Right hindlimb (tissue), 1 donor: ENCODE data around the gene KIF27.
A peak's percentile ranks its signal among the peaks of the same experiment; 100 is the strongest.
"Not testable (repeated sequence)": the region's sequence is repeated elsewhere in the genome, so short reads cannot be mapped to it uniquely, and the experiment has no call there.

Experiments used
- DNase-seq: peaks from one replicate; pipeline ENCODE4 v3.0.0-alpha.2; 2018

Gene KIF27, protein sequence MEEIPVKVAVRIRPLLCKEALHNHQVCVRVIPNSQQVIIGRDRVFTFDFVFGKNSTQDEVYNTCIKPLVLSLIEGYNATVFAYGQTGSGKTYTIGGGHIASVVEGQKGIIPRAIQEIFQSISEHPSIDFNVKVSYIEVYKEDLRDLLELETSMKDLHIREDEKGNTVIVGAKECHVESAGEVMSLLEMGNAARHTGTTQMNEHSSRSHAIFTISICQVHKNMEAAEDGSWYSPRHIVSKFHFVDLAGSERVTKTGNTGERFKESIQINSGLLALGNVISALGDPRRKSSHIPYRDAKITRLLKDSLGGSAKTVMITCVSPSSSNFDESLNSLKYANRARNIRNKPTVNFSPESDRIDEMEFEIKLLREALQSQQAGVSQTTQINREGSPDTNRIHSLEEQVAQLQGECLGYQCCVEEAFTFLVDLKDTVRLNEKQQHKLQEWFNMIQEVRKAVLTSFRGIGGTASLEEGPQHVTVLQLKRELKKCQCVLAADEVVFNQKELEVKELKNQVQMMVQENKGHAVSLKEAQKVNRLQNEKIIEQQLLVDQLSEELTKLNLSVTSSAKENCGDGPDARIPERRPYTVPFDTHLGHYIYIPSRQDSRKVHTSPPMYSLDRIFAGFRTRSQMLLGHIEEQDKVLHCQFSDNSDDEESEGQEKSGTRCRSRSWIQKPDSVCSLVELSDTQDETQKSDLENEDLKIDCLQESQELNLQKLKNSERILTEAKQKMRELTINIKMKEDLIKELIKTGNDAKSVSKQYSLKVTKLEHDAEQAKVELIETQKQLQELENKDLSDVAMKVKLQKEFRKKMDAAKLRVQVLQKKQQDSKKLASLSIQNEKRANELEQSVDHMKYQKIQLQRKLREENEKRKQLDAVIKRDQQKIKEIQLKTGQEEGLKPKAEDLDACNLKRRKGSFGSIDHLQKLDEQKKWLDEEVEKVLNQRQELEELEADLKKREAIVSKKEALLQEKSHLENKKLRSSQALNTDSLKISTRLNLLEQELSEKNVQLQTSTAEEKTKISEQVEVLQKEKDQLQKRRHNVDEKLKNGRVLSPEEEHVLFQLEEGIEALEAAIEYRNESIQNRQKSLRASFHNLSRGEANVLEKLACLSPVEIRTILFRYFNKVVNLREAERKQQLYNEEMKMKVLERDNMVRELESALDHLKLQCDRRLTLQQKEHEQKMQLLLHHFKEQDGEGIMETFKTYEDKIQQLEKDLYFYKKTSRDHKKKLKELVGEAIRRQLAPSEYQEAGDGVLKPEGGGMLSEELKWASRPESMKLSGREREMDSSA (N-terminal part only)

DNA sequence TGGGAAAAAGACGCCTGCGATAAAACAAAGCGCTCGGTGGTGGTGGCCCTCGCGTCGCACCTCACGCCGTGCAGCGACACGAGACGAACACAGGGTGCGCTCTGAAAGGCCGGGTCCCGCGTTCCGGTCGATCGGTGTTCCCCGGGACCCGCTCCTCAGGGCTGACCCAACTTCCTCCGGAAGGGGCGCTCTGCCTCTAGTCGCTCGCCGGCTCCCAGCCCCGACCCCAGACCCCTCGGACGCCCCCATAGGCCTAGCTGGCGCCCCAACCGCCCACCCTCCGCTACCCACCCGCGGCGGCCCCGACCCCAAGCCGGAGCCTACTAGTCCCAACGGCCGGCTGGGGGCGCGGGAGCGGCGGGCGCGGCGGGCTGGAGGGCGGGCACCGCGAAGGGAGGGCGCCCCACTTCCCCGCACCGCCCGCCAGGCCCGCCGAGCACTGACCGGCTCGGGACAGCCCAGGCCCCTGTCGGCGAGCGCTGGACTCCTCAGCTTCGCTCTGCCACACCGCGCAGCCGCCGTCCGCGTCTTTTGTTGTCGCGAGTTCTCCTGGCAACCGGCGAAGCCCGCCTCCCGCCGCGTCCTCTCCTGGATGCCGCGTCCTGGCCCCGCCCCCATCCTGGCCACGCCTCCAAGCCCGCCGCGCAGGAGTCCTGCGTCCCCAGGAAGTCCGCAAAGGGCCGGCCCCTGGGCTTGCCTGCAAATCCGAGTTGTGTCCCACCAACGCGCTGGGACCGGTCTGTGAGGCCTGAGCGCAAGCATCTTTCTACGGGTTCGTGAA lies at the start of gene KIF27:
Gene KIF27 (minus strand): TSS at position 506 of the 781 bp plus-strand sequence. CDS start 5,841 bp downstream, outside the sequence.
- peak; percentile 99 for DNase-seq

DNA sequence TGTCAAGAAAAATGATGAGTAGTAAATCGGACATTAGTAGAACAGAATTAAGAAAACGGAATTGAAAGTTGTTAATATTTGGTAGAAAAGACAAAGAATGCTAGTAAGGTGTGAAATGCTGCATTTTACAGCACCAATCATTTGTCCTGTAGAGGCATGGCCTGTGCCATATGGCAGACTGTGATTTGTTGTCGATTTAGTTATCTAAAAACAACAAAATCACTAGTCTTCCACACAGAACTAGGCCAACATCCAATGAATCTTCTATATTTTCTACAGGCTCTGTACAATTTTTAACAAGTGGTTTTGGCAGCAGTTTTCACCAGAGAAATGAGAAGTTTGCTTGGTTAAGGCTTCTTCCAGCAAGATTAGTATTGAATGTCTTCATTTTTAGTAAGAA lies 48.4 kb upstream of the KIF27 start:
- DNase-seq = no peak

DNA sequence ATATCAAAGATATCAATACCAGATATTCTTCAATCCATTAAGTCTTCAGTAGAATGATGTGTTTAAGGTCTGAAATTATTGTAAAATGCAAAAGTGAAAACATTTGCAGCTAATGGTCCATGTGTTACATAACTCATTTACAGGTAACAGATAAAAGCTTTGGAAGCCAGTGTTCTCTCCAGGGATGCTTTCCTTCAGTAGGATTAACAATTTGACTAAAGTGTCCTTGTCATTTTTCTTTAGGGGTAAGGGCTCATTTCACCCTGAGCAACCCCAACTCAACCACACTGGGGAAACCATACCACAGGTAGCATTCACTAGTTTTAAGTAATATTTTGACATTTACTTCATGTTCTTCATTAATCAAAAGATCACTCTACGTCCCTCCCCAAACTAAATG lies 45.8 kb upstream of the KIF27 start:
- no peak for DNase-seq

DNA sequence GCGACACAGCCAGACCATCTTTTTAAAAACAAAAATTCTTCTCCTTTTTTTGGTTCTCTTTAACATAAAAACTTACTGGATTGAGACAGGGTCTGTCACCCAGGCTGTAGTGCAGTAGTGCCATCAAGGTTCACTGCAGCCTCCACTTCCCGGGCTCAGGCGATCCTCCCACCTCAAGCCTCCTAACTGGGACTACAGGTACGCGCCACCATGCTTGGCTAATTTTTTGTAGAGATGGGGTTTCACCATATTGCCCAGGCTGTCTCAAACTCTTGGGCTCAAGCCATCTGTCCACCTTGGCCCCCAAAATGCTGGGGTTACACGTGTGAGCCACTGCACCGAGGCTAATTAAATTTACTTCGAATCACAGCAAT lies 45.0 kb upstream of the KIF27 start:
- no peak for DNase-seq

DNA sequence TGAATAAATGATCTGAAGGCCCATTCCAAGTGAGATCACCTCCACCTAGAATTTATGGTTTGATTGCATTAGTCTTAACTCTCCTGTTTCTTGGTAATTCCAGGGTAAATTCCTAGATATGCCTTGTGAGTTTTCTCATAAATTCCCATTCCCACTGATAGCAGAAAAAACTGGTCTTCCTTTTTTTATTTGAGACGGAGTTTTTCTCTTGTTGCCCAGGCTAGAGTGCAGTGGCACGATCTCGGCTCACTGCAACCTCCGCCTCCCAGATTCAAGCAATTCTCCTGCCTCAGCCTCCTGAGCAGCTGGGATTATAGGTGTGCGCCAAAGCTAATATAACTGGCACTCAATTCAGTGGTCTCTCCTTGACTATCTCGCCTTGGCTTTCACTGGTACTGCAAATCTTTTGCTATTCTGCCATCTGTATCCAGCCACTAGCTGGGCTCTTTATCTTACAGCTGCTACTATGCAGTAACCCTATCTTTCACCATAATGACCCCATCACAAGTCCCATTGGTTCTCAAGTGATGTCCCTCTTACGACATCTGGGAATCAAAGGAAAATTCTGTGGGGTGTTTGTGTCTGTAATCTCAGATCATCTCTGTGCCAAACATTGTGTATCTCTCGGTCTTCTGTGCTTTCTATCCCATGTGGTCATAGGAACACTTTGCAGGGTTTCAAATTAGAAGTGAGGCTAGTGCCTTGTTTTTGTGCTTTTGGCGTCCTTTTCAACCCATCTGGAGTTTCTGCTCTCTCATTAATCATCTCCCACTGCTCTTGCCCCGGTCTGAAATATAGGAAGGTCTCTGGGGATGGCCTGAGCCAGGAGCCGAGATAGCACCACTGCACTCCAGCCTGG lies 44.3 kb upstream of the KIF27 start:
- DNase-seq = no peak

DNA sequence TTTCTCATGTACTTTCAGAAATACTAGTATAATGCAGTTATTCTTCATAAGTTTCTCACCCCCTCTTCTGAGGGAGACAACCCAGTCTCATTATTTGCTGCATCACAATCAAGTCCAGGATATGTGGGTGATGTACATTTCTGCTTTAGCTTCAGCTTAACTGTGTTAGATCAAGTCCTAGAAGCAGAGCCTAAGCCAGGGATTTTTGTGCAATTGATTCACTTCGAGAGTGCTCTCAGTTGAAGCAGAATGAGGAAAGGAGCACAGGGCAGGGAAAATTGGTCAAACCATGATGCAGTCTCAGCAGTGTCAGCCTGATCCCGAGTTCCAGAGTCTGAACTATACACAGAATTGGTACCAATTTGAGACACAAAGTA lies 43.7 kb upstream of the KIF27 start:
- DNase-seq = no peak

DNA sequence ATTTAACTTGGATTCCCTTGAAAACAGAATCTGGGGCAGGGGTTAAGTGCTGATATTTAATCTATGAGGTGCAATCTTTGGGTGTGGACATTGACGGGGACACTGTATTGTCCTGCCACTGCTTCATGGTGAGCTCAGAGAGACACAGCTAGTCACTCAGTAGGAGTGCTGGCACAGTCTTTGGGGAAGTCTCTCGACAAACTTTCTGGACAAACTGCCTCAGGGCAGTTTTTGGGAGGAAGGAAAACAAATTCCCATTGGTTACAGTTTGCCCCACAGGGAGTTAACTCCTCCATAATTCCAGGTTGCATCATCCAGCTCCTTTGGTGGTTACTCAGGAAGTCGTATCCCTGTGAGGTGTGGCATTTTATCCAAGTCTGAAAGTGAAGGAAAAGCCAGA lies 40.9 kb upstream of the KIF27 start:
- DNase-seq = no peak

DNA sequence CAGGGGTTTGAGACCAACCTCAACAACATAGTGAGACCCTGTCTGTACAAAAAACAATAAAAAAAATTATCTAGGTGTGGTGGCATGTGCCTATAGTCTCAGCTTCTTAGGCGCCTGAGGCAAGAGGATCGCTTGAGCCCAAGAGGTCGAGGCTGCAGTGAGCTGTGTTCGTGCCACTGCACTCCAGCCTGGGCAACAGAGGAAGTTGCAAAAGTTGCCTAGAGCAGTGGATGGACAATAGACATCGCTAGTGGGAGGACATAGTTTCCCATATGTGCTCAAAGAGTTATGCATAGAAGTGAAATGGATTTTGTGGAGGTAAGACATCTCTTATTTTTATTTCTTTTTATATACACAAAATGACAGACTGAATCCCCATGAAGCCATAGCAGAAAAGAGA lies 39.8 kb upstream of the KIF27 start:
- DNase-seq = no peak

DNA sequence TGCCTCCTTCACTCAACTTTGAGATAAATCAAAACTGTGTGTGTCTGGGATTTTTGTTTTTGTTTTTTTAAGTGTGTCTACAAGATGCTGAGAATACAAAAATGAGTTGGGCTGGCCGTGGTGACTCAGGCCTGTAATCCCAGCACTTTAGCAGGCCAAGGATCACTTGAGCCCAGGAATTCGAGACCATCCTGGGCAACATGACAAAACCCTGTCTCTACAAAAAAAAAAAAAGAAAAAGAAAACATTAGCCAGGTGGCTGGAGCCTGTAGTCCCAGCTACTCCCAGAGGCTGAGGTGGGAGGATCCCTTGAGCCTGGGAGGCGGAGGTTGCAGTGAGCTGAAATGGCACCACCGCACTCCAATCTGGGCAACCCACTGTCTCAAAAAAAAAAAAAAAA lies 37.8 kb upstream of the KIF27 start:
- no peak for DNase-seq

DNA sequence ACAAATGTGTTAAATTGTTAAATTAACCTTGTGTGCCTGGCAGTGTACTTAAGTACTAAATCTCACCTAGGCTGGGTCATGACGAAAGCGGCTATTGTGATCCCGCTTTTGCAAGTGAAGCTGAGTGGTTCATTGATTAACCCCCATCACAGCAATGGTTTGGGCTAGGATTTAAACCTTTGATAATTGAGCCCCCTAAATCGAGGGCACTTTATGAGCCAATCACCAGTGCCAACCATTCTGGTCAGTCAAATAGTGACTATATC lies 35.9 kb upstream of the KIF27 start:
- DNase-seq = no peak

DNA sequence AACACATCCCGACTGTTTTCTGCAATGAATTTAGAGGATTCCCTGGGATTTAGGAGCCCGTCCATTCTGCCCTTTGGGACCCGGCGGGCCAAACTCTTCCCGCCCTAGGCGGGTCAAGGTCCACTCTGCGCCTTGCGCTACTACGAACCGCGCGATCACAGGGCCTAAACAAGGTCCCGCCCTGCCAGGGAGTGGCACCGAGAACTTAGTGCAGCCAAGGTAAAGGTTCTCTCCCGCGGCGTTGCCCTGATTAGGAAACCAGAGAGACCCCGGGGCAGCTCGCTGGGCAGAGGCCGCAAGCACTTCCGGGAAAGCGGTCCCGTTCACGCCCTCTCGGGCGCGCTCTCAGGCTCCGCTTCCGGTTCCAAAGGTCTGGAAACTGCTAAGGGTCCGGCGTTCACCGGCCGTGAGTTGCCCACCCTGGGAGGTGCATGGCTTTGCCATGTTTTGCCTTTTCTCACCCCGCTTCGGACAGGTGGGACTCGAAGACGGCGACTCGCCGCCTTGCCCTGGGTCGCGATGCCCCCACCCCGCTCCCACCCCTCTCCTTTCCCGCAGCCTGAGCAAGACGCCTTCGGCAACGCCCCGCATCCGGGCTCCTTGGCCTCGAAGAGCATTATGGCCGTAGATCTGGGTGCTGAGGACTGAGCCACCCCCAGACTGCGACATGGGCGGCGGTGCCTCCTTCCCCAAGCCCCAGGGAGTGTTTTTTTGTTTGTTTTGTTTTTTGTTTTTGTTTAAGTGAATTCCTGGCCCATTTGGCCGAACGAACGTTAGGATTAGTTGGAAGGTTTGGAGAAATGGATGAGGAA lies 35.4 kb upstream of the KIF27 start:
- DNase-seq = peak; percentile 88

DNA sequence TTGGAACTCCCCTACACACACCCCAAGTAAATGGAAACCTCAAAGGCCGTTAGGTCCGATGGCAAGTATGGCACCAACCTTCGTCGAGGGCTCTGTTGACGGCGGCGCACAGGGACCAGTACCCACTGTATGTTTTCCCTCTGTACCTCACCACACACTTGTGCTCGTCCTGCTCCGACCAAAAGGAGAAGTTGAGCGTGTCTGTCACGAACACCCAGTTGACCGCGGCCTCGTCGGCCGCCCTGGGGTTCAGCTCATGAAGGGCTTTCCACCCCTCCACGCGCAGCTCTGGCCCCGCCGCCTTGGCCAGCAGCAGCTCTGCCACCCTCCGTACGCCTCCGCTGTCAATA lies 34.8 kb upstream of the KIF27 start:
- no peak for DNase-seq

DNA sequence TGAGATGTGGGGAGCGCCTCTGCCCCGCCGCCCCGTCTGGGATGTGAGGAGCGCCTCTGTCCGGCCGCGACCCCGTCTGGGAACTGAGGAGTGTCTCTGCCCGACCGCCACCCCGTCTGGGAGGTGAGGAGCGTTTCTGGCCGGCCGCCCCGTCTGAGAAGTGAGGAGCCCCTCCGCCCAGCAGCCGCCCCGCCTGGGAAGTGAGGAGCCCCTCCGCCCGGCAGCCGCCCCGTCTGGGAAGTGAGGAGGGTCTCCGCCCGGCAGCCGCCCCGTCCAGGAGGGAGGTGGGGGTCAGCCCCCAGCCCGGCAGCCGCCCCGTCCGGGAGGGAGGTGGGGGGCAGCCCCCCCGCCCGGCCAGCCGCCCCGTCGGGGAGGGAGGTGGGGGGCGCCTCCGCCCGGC lies 26.9 kb upstream of the KIF27 start:
- not testable (repeated sequence) for DNase-seq

DNA sequence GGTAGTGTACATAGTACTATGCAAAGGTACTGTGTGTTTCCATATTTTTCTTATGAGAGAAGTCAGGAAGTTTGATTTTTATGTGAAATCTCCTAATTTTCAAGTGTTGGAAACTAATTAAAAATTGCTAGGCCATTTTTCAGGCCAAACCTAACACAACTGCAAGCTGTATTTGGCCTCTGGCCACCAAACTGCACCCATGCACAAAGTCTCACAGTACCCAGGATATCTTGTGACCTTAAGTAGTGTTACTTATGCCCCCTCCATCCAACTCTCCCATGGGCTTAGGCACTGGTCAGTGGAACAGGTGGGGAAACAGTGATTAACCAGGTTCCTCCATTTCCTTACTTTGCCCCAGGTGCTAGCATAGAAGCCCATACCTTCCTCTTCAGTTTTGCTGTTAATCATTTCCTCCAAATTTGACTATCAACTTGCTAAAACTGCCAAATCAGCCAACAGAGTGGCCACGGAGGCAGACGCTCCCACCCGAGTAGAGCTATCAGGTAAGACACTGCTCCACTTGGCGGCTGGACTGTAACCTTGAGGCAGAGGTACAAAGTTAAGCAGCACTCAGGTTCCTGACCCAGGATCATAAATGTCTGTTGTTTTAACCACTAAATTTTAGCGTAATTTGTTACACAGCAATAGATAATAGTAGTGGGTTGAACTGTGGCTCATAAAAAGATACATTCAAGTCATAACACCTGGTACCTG lies 19.5 kb upstream of the KIF27 start:
- no peak for DNase-seq

DNA sequence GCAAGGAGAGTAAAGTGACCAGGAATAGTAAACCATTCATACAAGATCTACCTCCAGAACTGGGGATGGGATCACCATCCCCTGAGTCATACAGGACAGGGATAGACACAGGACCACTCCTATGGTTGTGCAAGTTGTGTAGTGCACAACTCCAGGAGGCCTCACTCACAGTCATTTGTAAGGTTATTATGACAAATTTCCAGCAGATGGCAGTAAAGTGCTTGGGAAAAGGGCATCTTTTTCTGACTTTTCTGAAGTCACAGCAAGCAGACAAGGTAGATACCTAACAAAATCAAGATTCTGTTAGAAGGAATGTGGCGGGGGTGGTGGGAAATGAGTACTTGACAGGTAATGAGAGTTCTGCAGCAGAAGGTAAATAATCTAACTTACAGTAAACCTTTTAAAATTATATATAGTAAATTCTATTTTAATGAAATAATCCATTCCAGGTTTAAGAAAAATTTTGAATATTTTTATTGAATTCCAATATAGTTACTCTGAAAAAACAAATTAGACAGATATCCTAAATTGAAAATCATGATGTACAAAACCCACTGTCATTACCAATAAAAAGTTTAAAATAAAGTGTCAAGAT lies 16.7 kb upstream of the KIF27 start:
- DNase-seq = no peak

DNA sequence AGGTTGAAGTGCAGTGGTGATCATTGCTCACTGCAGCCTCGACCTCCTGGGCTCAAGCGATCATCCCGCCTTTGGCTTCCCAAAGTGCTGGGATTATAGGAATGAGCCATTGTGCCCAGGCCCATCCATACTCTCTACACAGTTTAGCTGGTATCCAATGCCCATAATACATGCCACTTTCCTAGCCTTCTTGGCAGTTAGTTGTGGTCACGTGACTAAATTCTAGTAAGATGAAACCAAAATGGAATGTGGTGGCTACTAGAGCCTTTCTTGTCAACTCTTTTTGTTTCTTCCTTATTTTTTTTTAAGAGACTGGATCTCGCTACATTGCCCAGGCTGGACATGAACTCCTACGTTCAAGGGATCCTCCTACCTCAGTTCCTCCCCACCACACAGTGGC lies 15.3 kb upstream of the KIF27 start:
- no peak for DNase-seq

DNA sequence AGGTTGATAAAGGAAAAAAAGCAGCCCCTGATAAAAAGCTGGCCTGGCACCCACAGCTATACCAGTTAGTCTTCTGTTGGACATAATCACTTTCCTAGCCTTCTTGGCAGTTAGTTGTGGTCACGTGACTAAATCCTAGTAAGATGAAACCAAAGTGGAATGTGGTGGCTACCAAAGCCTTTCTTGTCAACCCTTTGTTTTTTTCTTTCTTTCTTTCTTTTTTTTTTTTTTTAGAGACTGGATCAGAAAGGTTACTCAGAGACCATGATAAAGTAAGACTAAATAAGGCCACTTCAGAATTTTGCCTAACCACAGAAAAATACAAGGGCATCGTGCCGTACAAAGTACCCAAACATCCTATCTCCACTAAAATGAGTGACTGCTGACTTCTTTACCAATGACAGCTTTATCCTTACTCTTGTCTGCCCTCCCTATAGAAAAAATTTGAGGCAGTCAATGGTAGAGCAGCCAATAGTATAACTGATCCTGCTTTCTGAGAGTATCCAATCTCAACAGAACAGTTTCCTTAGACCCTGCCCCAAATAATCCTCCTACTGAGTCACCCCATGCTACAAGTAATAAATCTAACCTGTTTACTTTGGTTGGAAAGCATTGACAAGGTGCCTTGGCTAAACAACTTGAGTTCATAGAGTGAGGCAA lies 14.2 kb upstream of the KIF27 start:
- no peak for DNase-seq

DNA sequence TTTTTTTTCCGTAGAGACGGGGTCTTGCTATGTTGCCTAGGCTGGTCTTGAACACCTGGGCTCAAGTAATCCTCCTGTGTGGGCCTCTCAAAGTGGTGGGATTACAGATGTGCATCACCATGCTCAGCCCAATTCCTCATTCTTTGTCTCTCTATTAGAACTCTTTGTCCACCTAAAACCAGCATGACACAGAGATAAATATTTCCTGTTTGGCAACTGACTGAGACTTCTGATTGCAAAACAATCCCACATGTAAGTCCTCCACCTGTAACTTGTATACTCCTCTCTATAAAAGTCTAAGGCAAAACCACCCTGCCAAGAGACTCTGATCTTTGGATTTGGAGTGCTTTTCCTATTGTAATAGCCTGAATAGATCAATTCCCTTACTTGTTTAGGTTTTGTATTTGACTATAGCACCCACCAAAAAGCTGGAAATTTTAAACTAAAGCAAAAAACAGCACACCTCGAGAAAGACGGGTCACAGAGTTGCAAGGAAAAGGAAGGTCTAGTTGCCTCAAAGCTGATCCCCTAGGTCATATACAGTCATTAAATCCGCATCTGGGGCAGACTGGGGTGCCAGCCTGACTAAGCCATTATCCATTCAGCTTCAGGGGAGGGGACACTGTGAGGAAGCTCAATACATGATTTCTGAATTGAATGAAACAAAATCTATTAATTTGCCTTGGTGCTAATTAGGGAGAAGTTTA lies 13.5 kb upstream of the KIF27 start:
- no peak for DNase-seq

DNA sequence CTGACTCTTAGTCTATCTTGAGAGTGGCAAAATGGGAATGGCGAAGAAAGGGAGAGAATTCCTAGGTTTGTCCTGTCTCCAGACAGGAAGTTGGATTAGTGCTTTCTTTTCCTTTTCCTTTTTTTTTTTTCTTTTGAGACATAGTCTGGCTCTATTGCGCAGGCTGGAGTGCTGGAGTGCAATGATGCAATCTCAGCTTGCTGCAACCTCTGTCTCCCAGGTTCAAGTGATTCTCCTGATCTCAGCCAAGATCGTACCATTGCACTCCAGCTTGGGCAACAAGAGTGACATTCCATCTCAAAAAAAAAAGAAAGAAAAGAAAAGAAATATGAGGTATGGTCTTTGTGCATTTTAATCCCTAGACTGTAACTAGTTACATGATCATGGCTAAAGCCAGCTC lies 12.6 kb upstream of the KIF27 start:
- no peak for DNase-seq
